NCI-H82 treated with DMSO at 0.1 percent for 48 hours (cell line): ENCODE measurements around the gene HAO2.
"Not testable (repeated sequence)": the region's sequence is repeated elsewhere in the genome, so short reads cannot be mapped to it uniquely, and the experiment has no call there.

Experiments used
- DNase-seq: peaks from one replicate; lab custom pipeline; 2025; ENCODE audit not compliant: unreplicated experiment; lab: John Stamatoyannopoulos, UW

HAO2 gene

GRCh38 chr1:119368554-119368953 lies at the start of gene HAO2:
Gene HAO2, plus strand, starts transcription at chr1:119368785. Its CDS starts 12,301 bp downstream, at chr1:119381086.
- DNase-seq = no peak

GRCh38 chr1:119320100-119320499 lies 48.5 kb upstream of the HAO2 start:
- no peak for DNase-seq

- peak; percentile 80 for DNase-seq
These were observed 46.7 kb upstream of the HAO2 start for GRCh38 chr1:119321666-119322419.

GRCh38 chr1:119323216-119323982 lies 45.2 kb upstream of the HAO2 start:
- DNase-seq = no peak

- no peak for DNase-seq
These were observed 44.4 kb upstream of the HAO2 start for GRCh38 chr1:119324198-119324597.

GRCh38 chr1:119326251-119326650 lies 42.3 kb upstream of the HAO2 start:
- no peak for DNase-seq

GRCh38 chr1:119327094-119327449 lies 41.5 kb upstream of the HAO2 start:
- DNase-seq = no peak

GRCh38 chr1:119327450-119328155 lies 41.0 kb upstream of the HAO2 start:
- DNase-seq = peak; percentile 76

GRCh38 chr1:119329541-119330461 lies 38.8 kb upstream of the HAO2 start:
- no peak for DNase-seq

GRCh38 chr1:119330466-119331189 lies 38.0 kb upstream of the HAO2 start:
- DNase-seq = no peak

- no peak for DNase-seq
These were observed 37.4 kb upstream of the HAO2 start for GRCh38 chr1:119331190-119331515.

GRCh38 chr1:119331915-119332314 lies 36.7 kb upstream of the HAO2 start:
- no peak for DNase-seq

- no peak for DNase-seq
These were observed 36.0 kb upstream of the HAO2 start for GRCh38 chr1:119332622-119333021.

- DNase-seq = no peak
These were observed 35.3 kb upstream of the HAO2 start for GRCh38 chr1:119333163-119333896.

- DNase-seq = not testable (repeated sequence)
These were observed 34.7 kb upstream of the HAO2 start for GRCh38 chr1:119333897-119334250.

GRCh38 chr1:119336848-119337247 lies 31.7 kb upstream of the HAO2 start:
- no peak for DNase-seq

- DNase-seq = no peak
These were observed 30.6 kb upstream of the HAO2 start for GRCh38 chr1:119338004-119338403.

- no peak for DNase-seq
These were observed 29.8 kb upstream of the HAO2 start for GRCh38 chr1:119338757-119339156.

- DNase-seq = no peak
These were observed 27.7 kb upstream of the HAO2 start for GRCh38 chr1:119340861-119341261.
